GM21390 (cell line): ENCODE results near the gene TDRD10.
"Not testable (repeated sequence)": the region's sequence is repeated elsewhere in the genome, so short reads cannot be mapped to it uniquely, and the experiment has no call there.

ENCODE experiments used
- ATAC-seq: cut with Tn5 transposase; IDR thresholded peaks from one replicate; pipeline ENCODE4 v1.9.1; 2021; ENCODE audit not compliant: unreplicated experiment

TDRD10 gene

DNA sequence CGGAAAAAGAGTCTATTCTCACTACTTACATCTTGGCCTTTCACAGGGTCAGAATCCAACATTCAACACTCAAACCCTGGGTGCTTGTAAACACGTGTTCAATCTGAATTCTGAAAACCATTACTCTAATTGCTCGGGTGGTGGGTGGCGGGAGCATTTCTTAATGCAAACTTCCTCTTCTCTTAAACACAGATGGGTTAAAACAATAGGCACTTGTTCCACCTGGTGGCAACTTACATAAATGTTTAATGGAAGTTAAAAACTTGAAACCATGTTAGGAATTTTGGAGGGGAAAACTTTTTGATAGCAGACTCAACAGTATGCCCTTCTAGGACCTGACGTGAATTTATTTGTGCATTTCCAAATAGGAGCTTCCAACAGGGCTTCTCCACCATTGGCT, 23.4 kb upstream of the TDRD10 start:
- no peak for ATAC-seq

- no peak for ATAC-seq
These were observed 22.1 kb upstream of the TDRD10 start for GRCh38 chr1:154479764-154480421.

GRCh38 chr1:154481053-154481452, 21.0 kb upstream of the TDRD10 start:
- no peak for ATAC-seq

- no peak for ATAC-seq
These were observed 17.8 kb upstream of the TDRD10 start for GRCh38 chr1:154483941-154484803.

GRCh38 chr1:154485106-154485505, 16.9 kb upstream of the TDRD10 start:
- ATAC-seq: no peak

GRCh38 chr1:154485910-154486496, 16.0 kb upstream of the TDRD10 start:
- no peak for ATAC-seq

DNA sequence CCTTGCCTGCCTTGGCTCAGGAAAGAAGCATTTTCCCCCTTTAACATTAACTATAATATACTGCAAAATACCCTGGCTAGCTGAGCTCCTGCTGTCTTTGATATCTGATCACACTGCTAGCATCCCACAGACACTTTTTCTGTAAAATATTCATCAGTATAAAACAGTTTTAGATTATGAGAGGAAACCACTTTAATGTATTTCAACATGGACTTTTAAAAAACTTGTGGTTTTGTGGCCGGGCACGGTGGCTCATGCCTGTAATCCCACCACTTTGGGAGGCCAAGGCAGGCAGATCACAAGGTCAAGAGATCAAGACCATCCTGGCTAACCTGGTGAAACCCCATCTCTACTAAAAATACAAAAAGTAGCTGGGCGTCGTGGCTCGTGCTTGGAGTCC, 15.3 kb upstream of the TDRD10 start:
- ATAC-seq: not testable (repeated sequence)

DNA sequence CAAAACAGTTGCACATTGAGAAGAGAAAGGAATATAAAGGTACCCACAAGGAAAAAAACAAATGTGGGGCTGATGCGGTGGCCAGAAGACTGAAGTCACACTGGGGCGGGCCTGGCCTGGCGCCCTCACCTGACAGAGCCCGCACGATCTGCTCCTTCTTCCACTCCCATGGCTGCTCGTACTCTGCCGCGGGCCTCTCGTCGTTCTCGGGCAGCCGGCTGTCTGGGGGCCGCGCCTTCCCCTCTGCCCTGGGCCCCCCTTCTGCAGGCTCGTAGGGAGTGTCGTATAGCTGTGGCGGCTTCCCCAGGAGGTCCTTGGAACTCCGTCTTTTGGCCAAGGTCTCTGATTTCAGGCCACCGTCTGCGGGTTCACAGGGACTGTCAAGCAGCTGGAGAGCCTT, 13.1 kb upstream of the TDRD10 start:
- no peak for ATAC-seq

DNA sequence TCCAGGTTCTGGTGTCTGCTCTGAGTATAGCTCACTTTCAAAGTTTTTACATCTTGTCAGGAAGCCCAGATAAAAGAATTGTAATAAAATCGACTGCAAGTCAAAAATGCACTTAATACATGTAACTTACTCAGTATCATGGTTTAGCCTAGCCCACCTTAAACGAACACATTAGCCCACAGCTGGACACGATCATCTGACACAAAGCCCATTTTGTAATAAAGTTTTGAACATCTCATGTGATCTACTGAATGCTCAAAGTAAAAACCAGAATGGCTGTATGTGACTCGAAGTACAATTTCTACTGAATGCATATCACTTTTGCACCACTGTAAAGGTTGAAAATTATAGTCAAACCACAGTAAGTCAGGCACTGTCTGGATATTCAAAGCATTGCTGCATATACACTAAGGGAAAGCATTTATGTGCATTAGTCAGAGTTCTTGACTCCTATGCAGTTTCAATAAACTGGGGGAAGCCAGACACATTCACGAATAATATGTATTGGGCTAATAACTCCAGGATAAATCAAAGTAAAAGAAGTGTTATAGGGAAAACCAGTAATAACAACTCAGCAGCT, 12.2 kb upstream of the TDRD10 start:
- no peak for ATAC-seq

DNA sequence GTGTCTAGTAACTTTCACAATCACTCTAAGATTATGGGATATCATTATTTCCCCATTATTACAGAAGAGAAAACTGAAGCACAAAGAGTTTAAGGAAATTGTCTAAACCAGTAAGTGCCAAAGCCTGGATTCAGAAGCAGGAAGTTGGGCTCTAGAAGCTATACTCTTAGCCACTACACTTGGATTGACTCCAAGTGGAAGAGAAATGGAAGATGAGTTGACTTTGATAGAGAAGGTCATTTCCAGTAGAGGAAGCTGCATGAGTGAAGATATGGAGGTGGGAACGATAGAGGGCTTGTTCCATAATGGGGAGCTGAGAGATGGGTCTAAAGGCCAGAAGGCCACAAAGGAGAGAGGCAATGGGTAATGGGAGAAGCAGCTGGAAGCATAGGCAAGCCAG, 11.7 kb upstream of the TDRD10 start:
- no peak for ATAC-seq

DNA sequence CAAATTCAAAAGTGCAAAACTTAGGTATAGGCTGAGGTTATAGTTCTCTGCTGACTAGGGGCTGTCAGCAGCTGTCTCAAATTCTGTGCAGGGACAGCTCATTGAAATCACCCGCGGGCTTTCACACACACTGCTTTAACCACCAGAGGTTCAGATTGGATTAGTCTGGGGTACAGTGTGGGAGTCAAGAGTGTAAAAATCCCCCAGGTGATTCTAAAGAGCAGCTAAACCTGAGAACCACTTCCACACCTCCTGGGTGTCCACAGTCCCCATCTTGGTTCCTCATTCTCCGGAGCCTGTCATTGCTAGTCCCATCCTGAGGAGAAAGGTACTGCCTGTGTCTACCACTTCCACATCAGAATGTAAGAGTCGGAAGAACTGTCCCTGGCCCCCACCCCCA, 9.9 kb upstream of the TDRD10 start:
- no peak for ATAC-seq

DNA sequence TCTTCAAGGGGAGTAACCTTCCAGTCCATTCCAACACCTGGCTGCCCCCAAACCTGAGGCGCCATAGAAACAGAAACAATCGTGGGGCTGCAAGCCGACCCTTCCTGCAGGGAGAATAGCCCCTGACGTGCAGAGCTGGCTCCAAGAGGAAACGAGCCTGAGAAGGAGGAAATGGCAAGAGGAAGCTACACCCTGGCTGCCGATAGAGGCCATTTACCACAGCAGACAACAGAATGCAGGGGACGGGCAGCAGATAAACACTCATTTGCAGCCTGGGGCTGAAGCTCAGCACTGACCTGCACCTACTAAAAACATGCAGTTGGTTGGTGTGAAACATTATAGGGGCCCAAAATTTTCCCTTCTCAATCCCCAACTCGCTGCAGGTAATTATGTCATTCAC, 8.7 kb upstream of the TDRD10 start:
- ATAC-seq: no peak

- ATAC-seq: no peak
These were observed 6.3 kb upstream of the TDRD10 start for GRCh38 chr1:154495496-154496273.

DNA sequence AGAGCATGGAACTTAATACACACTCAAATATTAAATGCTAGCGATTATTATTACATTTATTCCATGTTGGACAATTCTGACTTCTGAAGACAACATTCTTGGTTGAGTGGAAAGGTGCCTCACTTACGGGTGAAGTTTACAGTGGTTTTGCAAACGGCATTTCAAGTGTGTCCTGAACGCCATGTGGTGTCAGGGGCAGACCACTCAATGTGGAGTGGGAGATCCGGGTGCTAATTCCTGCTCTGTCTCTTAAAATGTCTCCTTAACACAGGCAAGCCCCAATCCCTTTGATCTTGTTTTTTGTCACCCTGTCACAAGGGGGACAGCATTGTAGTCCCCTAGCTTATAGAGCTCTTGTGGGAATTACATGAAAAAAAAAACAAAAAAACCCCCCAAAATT, 5.6 kb upstream of the TDRD10 start:
- no peak for ATAC-seq

DNA sequence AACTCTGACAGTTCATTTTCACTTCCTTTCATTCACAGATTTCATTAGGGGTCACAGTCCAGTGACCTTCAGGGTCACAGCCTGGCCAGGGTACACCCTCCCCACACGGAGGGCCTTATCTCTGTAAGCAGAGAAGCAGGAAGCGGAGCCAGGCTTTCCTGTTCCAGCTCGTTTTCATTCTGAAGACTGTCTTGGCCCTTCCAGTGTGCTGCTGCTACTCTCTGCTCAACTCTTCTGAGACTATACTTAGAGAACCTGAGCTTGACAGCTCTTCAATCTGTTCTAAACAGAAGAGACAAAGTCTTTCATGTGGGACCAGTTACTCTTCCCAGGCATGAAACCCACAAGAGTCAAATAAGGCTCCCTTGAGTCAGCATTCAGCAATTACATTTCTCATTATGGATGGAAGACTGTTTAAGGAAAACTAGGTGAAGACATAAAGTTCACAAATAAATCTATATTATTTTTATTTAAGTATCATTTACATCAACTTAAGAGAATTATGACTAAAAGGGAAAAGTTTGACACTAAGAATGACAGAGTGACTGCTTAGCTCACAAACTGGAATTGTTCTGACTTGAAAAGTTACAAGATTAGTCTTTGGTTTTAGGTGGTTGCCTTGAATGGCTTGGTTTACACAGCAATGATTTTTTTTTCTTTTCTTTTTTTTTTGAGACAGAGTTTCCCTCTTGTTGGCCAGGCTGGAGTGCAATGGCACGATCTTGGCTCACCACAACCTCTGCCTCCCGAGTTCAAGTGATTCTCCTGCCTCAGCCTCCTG, 4.8 kb upstream of the TDRD10 start:
- ATAC-seq: no peak

GRCh38 chr1:154499446-154499845, 2.6 kb upstream of the TDRD10 start:
- ATAC-seq: no peak

- ATAC-seq: no peak
These were observed 1.5 kb upstream of the TDRD10 start for GRCh38 chr1:154500533-154500932.

GRCh38 chr1:154501423-154502065, 475 bp upstream of the TDRD10 start:
- no peak for ATAC-seq

GRCh38 chr1:154502744-154503115, 711 bp downstream of the TDRD10 start:
- no peak for ATAC-seq

GRCh38 chr1:154503898-154504297, 1.9 kb downstream of the TDRD10 start:
- ATAC-seq: no peak
